ENCODE measurements around the gene NCR2. TPM values are rescaled to one million over a fixed set of nuclear protein-coding genes. Genes with fewer than 3 reads are reported as not detected.

The NCR2 gene
- total and polyA plus RNA-seq, 2 of the 13 experiments (the other 11 are each of a cell fraction or from before 2014, with no cell fraction given), result not detected

DNA sequence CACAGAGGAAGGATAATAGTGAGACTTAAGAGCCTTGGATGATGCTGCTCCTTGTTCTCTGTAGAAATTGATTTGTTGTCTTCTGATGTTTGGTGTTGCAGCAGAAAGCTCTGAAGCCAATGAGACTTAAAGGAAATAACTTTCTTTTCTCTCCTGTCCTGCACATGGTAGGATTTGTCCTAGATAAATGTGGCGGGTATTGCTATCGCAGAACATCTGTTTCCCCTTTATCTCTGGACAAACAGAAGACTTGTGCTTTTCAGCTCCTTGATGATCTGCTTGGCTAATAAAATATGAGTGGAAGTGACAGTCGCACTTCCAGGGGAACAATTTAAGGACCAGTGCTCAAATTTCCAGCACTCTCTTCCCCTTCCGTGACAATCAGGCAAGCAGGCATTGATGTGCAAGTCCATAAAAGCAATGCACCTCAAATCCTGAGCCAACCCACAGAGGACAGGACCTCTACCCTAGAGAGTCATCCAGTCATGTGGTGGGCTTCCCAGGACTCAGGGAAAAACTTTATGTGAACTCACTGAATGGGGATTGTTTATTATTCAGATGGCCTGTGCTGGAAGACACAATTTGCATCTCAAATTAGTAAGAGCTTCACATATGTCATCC is 9.9 kb upstream of the NCR2 start (continued):
- TF ChIP-seq DR1 (CRISPR knock-in tag; IDR thresholded peaks at IDR 0.05), result no peak
- no peak for TF ChIP-seq ZNF510 (CRISPR knock-in tag; IDR thresholded peaks at IDR 0.05; ENCODE audit: low read depth)
- no peak for TF ChIP-seq FIP1L1 (IDR thresholded peaks at IDR 0.05; ENCODE audit: borderline replicate concordance, insufficient read depth, low read depth, low read length)
- no peak for TF ChIP-seq TBL1XR1 (IDR thresholded peaks at IDR 0.05; ENCODE audit: borderline replicate concordance, low read length, partially characterized antibody)
- TF ChIP-seq ZBTB21 (CRISPR knock-in tag; IDR thresholded peaks at IDR 0.05), result no peak
- TF ChIP-seq ZBTB20 (CRISPR knock-in tag; IDR thresholded peaks at IDR 0.05; ENCODE audit: borderline replicate concordance, low read depth), result no peak
- no peak for TF ChIP-seq ZNF570 (CRISPR knock-in tag; IDR thresholded peaks at IDR 0.05; ENCODE audit: borderline replicate concordance)

- H3K4me1 ChIP-seq (ENCODE audit: insufficient read depth, low read length), result peaks cover 3% of the 10 kb centered on the region
- H3K9me3 ChIP-seq (ENCODE audit: low read length), result no peaks in the 10 kb centered on the region
- H3K27me3 ChIP-seq (ENCODE audit: control insufficient read depth in 1 of 2, insufficient read depth in 2 of 2, low read length in 2 of 2), result peaks cover 5 to 36% of the 10 kb centered on the region in 2 experiments; a peak in 4 of 5 replicates
- no peak for ATAC-seq
- FAIRE-seq, result no peak
- ChIA-PET POLR2A (no interaction called here), CTCF (ENCODE audit: low intra/inter-chr PET ratio, low total read pairs) (no interaction called here)
- intact Hi-C loops (cut with micrococcal nuclease; ENCODE audit: unreplicated experiment), result no loop called here
- no peak overlapping the region for H2AFZ ChIP-seq (ENCODE audit: low read length)
- H3K79me2 ChIP-seq (ENCODE audit: insufficient read depth, low read length), result no peaks in the 10 kb centered on the region
- H3K4me3 ChIP-seq (replicated peaks in 1 of 3; ENCODE audit: insufficient read depth in 1 of 3, low read depth in 2 of 3, low read length in 3 of 3), result no peak overlapping the region
- H3K9ac ChIP-seq (ENCODE audit: insufficient read depth, low read depth, low read length), result no peak overlapping the region
- BruUV-seq (replicated peaks), result no TSS peak
- H3K27ac ChIP-seq (ENCODE audit: extremely low read length, insufficient read depth, low read length), result no peak overlapping the region
- no peaks in the 10 kb centered on the region for H3K36me3 ChIP-seq (replicated peaks in 1 of 2; ENCODE audit: control insufficient read depth in 1 of 2, insufficient read depth in 2 of 2, low read length in 2 of 2)
- in situ Hi-C loops (cut with HindIII; ENCODE audit: extremely low pct_ligation_motif_present, low pct_unique_long_range_greater_than_20kb), result no loop called here
- no peak for DNase-seq (ENCODE audit: low spot score)
- no peak overlapping the region for H3K4me2 ChIP-seq (ENCODE audit: low read depth, low read length)
- H4K20me1 ChIP-seq (ENCODE audit: insufficient read depth, low read length), result no peaks in the 10 kb centered on the region
- 21% methylated on average over 9 of the region's 9 CpGs for WGBS (ENCODE audit: low lambda C conversion rate)
- no peak for TF ChIP-seq ZMYM4 (CRISPR knock-in tag; IDR thresholded peaks at IDR 0.05)
- TF ChIP-seq BHLHE40 (IDR thresholded peaks at IDR 0.05; ENCODE audit: low read length), result no peak
- no peak for TF ChIP-seq TAF1 (CRISPR knock-in tag; IDR thresholded peaks at IDR 0.05)
- TF ChIP-seq GZF1 (CRISPR knock-in tag; IDR thresholded peaks at IDR 0.05), result no peak
- TF ChIP-seq, protein P1, sequence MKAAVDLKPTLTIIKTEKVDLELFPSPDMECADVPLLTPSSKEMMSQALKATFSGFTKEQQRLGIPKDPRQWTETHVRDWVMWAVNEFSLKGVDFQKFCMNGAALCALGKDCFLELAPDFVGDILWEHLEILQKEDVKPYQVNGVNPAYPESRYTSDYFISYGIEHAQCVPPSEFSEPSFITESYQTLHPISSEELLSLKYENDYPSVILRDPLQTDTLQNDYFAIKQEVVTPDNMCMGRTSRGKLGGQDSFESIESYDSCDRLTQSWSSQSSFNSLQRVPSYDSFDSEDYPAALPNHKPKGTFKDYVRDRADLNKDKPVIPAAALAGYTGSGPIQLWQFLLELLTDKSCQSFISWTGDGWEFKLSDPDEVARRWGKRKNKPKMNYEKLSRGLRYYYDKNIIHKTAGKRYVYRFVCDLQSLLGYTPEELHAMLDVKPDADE (CRISPR knock-in tag; IDR thresholded peaks at IDR 0.05), result no peak
- TF ChIP-seq, protein P2, sequence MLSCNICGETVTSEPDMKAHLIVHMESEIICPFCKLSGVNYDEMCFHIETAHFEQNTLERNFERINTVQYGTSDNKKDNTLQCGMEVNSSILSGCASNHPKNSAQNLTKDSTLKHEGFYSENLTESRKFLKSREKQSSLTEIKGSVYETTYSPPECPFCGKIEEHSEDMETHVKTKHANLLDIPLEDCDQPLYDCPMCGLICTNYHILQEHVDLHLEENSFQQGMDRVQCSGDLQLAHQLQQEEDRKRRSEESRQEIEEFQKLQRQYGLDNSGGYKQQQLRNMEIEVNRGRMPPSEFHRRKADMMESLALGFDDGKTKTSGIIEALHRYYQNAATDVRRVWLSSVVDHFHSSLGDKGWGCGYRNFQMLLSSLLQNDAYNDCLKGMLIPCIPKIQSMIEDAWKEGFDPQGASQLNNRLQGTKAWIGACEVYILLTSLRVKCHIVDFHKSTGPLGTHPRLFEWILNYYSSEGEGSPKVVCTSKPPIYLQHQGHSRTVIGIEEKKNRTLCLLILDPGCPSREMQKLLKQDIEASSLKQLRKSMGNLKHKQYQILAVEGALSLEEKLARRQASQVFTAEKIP (CRISPR knock-in tag; IDR thresholded peaks at IDR 0.05; ENCODE audit: borderline replicate concordance), result no peak
- TF ChIP-seq PATZ1 (CRISPR knock-in tag; IDR thresholded peaks at IDR 0.05), result no peak
- no peak for TF ChIP-seq ONECUT2 (CRISPR knock-in tag; IDR thresholded peaks at IDR 0.05)
- TF ChIP-seq ZNF333 (CRISPR knock-in tag; IDR thresholded peaks at IDR 0.05; ENCODE audit: borderline replicate concordance), result no peak
- no peak for TF ChIP-seq U2AF2 (IDR thresholded peaks at IDR 0.05; ENCODE audit: low read depth, low read length)
- no peak for TF ChIP-seq TCF7L2 (IDR thresholded peaks at IDR 0.05; ENCODE audit: low read depth, low read length)
- TF ChIP-seq, protein P3, sequence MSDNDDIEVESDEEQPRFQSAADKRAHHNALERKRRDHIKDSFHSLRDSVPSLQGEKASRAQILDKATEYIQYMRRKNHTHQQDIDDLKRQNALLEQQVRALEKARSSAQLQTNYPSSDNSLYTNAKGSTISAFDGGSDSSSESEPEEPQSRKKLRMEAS (IDR thresholded peaks at IDR 0.05), result no peak
Measured at GRCh38 chr6:41326092-41326491, 9.3 kb upstream of the NCR2 start.

Data from HepG2 (cell line).